Fibroblast of the conjunctiva (primary cell): Measurements from ENCODE around the gene SCN1A.
"Not testable (repeated sequence)": the region's sequence is repeated elsewhere in the genome, so short reads cannot be mapped to it uniquely, and the experiment has no call there.

ENCODE experiments used
- DNase-seq: peaks from one replicate; pipeline ENCODE4 v3.0.0-alpha.2; 2010; ENCODE audit warnings: low read depth

SCN1A gene

DNA sequence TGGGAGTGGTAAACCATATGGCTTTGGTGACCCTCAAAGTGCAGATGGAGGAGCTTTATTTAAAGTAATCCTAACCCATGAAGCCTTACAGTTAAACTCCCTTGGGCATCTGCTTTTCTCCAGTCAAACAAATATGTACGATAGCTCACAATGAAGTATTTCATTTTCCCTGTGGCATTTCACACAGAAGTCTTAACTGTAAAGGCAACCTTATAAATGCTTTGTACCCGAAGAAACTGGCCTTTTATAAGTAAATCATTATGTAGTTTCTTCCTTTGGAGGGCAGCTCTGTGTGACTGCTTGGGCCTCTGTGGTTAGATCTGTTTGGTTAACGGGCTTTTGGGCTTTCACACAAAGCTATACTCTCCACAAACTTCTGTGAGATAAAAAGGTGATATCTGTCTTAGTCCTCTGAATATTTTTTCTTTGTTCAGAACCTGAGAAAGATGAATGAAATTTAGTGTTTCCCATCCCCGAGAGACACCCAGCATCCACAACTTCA is 46.6 kb downstream of the SCN1A start:
- DNase-seq: no peak

DNA sequence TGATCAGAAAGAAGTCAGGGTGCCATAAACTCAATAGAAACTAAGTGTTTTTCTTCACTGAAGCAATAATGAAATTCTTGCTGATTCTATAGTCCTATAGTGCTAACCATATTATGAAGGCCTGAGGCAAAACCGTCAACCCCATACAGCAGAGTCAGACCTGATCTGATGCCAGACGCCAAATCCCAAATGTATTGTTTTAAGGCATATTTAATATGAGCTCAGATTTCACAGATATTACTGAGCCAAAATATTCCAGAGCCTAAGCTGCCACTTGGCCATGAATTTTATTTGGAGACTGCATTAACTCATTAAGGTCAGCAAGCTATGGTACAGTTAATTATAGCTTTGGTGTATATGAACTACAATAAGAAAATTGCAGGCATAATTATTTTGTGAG is 53.4 kb downstream of the SCN1A start:
- no peak for DNase-seq

DNA sequence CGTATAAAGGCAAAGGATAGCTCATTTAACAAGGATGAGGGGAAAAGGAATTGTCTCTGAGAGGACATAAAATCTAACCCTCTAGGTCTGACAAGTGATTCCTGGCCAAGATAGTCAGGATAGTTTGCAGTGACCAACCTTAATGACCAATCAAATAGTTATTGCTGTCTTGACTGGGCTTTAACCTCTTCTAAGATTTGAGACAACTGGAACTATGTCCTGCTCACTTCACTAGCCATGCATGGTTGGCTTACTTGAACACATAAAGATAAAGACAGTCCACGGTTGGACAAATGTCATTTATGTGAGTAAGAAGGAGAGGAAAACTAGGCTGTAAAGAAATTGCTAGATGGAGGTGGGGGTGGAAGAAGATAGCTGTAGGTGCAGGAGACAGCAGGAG is 53.8 kb downstream of the SCN1A start:
- no peak for DNase-seq

DNA sequence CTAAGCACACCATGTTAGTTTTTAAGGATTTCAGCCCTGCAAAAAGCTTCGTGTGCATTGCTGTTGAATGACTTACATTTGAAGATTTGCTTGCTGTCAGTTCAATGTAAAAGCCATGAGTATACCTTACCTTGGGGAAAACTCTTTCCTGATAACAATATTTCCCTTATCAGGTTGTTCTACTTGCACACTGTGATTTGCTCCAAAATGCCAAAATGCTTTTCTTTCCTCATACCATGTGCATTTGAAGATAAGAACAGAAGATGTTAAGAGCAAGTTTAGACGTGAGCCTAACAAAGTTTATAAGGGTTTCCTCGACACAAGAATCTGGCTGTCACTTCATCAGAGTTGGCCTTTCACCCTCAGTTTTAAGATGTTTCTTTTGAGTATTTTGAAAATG is 57.6 kb downstream of the SCN1A start:
- no peak for DNase-seq

DNA sequence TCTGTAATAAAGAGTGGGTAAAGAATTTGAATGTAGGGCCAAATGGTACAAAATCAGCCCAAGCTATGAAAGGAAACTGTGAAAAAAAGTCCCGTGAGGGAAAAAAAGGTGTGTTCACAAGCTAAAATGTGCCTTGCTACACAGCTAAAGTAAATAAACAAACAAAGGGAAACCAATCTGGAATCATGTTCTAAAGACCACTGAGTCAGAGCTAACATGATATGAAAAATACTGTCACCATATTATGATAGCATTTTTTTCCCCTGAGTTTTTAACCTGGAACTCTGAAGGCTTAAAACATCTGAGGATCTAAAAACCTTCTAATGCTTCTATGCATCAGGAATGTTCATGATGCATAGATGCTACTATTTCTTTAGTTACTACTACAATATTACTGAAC is 58.8 kb downstream of the SCN1A start:
- DNase-seq: no peak

DNA sequence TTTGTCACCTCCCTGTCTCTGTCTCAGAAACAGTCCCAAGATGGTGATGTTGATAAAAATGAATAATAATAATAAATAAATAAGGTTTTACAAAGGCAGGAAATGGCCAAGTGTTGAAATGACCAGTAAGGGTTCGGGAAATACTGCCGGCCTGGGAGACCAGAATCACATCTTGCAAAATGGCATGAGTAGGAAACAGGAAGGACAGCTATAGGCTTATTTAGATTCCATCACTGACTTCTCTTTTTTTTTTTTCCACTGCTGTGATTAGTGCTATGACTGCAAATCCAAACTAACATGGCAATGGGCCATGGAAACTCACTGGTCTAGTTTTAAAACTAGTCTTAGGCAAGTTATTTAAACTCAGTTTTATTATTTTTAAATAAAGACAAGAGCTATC is 60.6 kb downstream of the SCN1A start:
- DNase-seq: no peak

DNA sequence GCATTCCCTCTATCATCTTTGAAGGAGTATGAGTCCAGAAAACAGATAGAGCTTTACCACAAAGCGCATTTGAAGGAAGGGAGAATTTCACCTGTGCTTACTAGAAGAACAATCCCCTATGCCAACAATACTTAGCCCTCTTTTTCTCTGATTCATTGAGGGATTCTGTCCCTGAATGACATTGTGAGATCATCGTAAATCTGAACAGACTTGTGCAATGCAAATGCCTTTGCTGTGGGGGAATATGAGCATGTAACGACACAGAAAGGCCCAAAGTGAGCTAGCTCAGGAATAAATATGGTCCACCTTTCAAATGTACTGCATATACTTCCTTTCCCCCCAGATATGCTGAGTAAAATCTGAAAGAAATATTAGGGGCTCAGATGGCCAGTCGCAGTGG is 67.6 kb downstream of the SCN1A start:
- DNase-seq: no peak

DNA sequence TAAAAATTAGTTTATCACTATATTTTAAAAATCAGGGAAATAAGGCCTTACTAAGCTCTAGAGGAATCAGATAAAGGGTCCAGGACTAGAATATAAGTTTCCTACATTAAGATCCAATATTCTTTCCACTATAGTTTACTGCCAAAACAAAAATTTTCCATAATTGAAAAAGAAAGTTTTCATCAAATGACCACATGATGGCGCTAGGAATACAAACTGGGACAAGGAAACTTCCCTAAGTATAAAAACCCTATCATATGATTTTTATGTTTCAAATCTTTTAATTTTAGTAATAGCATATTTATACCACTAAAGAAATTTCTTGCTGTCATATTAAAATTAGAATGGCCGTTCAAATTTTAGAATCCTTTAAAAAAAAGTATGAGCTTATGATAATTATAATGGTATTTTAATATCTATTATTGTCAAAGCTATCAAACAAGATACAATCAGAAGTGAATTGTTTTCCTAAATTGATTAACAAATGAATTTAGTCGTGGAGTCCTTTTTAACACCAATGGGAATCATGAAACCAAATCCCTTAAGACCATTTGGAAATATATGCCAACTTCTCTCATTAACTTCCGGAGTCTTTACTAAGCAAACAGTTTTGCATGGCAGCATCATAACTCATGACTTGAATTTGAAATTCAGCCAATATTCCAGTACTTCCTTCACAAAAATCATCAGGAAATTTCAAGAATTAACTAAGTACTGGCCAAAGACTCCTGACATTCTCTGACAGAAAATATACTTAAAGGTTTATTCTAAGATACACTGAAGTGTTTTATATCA is 70.3 kb downstream of the SCN1A start:
- peak; percentile 9 for DNase-seq

DNA sequence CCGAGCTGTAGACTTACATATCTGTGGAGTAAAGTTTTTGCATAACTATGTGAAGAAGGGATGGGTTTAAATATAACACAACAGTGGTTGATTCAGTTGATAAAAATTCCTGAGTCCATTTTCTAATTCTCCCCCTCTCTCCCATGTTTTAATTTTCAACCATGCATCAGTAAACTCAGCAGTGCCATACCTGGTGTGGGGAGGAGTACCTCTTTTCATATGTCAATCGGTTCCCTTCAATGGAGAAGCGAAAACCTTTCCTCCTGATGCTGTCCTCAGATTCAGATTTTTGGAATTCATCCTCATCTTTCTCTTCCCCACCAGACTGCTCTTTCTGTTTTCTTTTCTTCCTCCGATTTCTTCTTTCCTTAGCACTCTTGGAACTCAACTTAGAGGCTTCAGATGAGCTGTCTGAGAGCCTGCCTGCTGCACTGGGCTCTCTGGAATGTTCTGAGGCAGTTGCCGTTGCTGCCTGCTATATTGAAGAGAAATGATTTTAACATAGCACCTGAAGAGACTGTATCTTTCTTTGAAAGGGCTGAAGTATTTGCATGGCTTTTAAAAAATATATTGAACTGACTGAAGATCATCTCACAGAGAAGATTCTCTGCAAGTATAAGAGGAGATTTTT is 82.9 kb downstream of the SCN1A start:
- DNase-seq: no peak

DNA sequence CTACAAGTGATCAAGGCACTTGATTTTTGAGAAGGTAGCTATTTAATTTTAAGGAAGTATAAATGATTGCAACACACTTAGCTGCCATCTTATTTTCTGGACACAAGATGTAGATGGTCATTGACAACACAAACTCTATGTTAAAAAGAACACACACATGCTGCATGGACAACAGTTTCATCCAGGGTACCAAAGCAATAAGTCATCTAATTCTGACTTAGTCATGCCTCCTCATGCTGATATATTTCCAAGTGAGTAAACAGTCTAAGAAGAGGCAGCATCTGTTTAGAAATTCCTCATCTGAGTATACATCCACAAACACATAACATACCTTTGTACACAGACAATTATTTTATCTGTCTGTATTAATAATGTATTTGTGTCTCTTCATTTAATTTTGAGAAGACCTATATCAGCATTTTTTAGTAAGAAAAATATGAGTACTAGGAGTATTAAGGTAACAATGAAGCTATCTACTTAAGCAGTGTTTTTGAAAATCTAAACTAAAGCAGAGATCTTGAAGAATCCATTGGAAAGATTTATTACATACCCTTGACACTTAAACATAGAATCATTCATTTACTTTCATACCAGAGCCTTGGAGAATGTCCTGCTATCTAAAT is 84.9 kb downstream of the SCN1A start:
- no peak for DNase-seq

DNA sequence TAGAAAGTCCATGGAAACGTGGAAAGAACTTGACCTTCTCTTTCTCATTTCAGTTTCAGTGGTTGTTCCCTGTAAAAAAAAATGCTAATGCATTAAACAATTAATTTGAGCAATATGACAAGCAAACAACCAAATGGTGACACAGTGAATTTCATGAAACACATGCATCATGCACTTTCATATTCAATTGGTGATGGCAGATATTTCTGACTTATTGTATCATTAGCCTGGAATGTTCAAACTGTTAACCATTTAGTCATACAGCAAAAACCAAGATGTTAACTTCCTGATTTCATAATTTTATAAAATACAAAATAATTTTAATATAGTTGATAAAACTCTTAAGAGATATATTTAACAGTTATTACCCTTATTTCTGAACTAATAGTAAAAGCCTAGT is 85.5 kb downstream of the SCN1A start:
- no peak for DNase-seq

DNA sequence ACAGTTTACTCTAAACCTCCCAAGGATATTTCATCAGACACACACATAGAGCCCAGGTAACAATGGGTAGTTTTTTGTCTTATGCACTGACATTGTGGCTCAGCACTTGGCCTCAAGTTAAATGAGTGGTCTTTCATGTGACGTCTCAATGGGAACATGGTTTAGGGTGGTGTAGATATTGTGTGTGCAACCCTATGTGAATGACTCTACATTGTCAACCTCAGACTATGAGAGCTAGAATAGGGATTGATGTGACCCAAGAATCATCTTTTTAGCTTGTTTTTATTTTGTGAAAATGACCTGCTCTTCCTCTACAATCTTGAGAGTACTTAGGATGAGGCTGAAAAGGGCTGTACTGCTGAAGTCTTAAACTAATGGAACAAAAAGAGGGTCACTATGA is 86.2 kb downstream of the SCN1A start:
- no peak for DNase-seq

DNA sequence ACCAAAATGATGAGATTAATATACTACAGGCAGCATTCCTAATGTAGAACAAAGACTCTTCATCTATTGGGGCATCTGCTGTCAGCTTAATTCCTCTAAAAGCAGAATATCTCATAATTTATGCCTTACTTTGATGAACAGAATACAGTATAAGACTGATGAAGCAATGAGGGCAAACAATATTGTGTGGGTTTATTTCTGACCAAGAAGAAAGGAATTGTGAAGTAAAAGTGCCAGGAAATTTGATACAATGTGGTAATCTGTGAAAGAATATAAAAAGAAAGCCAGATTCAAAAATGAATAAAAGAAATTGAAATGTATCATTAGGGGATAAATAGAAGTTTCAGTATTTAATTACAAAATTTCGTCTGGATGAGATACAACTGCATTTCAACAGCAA is 95.5 kb downstream of the SCN1A start:
- no peak for DNase-seq

DNA sequence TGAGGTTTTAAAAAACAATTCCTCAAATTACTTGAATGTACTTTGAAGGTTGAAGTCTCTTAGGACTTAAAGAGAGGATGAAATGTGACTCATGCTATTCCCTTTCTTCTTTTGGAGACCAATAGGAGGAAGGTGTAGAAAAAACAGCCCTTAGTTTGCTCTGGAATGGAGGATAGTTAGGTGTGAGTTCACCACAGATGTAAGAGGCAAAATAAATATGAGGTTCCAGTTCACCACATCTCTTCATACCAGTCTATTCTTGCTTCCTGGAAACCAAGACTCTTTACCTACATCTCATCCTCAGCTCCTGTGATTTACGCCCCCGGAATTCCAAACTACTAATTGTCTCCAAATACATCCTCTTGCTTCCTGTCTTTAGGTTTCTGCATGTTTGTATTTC is 96.8 kb downstream of the SCN1A start:
- DNase-seq: no peak

DNA sequence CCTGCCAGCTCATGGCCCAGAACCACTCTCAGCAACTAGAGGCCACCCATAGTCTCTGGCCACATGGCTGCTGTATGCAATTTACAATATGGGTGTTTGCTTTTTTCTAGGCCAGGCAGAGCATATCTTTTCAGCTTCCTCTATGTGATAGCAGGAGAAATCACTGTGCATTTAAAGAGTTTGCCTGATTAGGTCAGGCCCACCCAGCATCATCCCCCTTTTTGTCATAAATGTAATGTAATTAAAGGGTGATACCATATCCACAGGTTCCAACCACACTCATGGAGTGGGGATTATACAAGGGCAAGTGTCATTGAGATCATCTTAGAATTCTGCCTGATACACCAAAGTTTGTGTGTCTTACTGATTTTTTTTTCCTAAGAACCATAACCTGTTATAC is 102.5 kb downstream of the SCN1A start:
- no peak for DNase-seq

- DNase-seq: no peak
Measured at GRCh38 chr2:166017208-166017607, 110.6 kb downstream of the SCN1A start.

- no peak for DNase-seq
Measured at GRCh38 chr2:166013878-166014277, 113.9 kb downstream of the SCN1A start.

DNA sequence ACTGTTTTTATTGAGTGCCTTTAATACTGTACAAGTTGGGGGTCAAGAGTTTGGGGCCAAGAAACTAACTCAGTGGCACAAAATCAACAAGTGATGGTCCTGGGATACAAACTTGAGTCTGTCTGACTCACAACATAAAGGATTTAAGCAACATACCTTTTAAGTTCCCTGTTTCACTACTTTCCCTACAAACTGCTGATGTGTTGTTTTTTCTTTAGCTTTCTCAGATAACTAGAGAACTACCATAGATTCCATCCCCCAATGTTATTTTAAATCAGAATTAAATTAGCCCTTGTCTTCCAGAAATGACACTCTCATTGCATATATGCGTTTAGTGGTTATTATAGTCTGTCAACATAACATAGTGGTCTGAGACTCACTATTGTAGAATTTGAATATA is 116.2 kb downstream of the SCN1A start:
- no peak for DNase-seq

GRCh38 chr2:166000401-166000800 is 127.4 kb downstream of the SCN1A start:
- no peak for DNase-seq

GRCh38 chr2:165990846-165991245 is 137.0 kb downstream of the SCN1A start:
- DNase-seq: no peak

GRCh38 chr2:165989851-165990250 is 138.0 kb downstream of the SCN1A start:
- DNase-seq: no peak

DNA sequence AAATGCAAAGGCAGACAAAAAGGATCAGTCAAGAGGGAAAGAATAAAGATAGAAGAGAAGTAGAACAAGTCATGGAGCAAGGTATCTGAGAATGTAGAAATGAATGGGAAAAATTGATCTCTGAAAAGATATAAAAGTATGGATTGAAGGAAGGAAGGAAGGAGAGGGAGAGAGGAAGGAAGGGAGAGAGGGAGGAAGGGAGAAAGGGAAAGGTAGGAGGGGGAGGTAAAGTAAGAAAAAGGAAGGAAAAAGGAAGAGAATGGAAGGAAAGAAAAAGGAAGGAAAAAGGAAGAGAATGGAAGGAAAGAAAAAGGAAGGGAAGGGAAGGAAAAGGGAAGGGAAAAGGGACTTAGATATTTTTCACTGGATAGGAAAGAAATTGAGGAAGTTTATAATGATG is 142.7 kb downstream of the SCN1A start:
- DNase-seq: no peak

- not testable (repeated sequence) for DNase-seq
Measured at GRCh38 chr2:165972161-165972560, 155.7 kb downstream of the SCN1A start.
